HG03066 (cell line): ENCODE data around the gene ALMS1.
"Not testable (repeated sequence)": the region's sequence is repeated elsewhere in the genome, so short reads cannot be mapped to it uniquely, and the experiment has no call there.

Source experiments
- ATAC-seq: cut with Tn5 transposase; IDR thresholded peaks from one replicate; pipeline ENCODE4 v1.9.1; 2021; ENCODE audit warnings: low read depth; ENCODE audit not compliant: unreplicated experiment

ALMS1 gene, protein sequence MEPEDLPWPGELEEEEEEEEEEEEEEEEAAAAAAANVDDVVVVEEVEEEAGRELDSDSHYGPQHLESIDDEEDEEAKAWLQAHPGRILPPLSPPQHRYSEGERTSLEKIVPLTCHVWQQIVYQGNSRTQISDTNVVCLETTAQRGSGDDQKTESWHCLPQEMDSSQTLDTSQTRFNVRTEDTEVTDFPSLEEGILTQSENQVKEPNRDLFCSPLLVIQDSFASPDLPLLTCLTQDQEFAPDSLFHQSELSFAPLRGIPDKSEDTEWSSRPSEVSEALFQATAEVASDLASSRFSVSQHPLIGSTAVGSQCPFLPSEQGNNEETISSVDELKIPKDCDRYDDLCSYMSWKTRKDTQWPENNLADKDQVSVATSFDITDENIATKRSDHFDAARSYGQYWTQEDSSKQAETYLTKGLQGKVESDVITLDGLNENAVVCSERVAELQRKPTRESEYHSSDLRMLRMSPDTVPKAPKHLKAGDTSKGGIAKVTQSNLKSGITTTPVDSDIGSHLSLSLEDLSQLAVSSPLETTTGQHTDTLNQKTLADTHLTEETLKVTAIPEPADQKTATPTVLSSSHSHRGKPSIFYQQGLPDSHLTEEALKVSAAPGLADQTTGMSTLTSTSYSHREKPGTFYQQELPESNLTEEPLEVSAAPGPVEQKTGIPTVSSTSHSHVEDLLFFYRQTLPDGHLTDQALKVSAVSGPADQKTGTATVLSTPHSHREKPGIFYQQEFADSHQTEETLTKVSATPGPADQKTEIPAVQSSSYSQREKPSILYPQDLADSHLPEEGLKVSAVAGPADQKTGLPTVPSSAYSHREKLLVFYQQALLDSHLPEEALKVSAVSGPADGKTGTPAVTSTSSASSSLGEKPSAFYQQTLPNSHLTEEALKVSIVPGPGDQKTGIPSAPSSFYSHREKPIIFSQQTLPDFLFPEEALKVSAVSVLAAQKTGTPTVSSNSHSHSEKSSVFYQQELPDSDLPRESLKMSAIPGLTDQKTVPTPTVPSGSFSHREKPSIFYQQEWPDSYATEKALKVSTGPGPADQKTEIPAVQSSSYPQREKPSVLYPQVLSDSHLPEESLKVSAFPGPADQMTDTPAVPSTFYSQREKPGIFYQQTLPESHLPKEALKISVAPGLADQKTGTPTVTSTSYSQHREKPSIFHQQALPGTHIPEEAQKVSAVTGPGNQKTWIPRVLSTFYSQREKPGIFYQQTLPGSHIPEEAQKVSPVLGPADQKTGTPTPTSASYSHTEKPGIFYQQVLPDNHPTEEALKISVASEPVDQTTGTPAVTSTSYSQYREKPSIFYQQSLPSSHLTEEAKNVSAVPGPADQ (N-terminal part only)

DNA sequence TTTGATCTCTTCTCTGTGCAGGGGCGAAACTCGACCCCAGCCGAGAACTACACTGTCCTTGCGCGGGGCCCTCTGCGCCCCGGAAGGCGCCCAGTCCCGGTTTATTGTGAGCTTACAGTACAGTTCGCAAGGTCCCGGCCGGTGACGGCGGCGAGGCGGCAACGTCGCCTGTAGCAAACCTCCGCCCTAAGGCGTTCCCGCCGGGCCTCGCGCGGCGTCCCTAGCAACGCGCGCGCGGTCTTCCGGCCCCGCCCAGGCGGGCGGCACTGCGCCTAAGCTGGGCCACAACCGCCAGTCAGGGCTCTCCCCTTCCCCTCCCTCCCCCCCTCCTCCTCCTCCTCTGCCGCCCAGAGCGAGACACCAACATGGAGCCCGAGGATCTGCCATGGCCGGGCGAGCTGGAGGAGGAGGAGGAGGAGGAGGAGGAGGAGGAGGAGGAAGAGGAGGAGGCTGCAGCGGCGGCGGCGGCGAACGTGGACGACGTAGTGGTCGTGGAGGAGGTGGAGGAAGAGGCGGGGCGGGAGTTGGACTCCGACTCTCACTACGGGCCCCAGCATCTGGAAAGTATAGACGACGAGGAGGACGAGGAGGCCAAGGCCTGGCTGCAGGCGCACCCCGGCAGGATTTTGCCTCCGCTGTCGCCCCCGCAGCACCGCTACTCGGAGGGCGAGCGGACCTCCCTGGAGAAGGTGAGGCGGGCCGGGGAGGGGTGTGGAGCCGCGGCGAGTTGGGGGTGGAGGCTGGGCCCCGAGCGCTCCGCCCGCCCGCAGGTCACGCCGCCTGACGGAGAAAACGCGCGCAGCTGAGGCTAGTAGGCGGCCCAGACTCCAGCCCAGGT, at the start of gene ALMS1:
TSS of gene ALMS1 (plus strand) at position 333 of the 838 bp plus-strand sequence. CDS start at position 366, 33 bp downstream.
- ATAC-seq, result peak; percentile 78

GRCh38 chr2:73337828-73338227, 47.8 kb upstream of the ALMS1 start:
- no peak for ATAC-seq

DNA sequence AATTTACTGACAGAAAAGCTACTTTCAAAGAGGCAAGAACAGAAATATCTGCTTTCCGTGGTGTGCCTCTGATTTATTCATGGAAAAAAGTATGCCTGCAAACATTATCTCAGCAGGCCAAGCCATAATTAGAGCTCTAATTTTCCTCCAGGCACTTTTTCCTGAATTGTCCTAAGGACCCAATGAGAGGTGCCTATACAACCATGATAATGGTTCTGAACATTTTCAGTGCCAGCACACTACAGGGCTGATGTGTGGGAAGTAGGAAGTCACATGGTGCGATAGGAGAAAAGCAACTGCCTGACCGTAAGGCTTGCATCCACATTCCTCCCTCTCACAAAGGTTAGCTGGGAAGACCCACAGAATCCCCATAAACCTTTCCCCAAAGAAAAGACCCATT, 46.4 kb upstream of the ALMS1 start:
- ATAC-seq, result no peak

DNA sequence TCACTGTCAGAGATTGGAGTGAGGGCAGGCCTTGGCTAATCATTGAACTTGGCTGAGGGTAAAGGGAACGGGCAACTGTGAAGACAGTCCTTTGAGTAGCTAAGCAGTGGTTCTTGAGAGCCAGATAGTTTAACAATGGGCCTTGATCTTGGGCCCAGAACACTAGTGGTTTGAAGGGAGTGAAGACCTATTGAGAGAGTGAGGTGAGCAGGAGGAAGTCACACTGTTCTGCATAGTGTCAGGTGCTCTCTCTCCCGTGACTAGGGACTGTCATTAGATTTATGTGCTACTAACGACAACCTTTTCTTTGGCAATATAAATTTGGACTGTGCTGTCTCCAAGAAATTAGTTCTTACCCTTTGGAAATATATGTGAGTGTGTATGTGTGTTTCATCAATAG, 44.6 kb upstream of the ALMS1 start:
- ATAC-seq, result no peak

DNA sequence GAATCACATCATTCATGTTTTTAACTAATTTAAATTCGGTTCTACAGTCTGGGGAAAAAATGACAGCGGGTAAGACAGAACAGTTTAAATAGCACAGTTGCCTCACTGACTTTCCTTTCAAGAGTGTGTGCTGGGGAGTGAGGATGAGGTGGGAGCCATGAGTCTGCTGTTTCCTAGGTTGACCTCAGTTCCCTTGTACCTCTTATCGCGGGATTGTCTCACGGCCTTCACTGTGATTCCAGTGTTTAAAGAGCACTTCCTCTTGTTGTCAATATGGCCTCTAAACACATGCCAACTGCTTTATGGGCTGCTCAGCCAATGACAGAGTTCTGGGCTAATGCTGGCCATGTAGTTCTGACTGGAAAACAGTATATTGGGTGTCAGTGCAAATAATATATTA, 41.6 kb upstream of the ALMS1 start:
- ATAC-seq, result no peak

DNA sequence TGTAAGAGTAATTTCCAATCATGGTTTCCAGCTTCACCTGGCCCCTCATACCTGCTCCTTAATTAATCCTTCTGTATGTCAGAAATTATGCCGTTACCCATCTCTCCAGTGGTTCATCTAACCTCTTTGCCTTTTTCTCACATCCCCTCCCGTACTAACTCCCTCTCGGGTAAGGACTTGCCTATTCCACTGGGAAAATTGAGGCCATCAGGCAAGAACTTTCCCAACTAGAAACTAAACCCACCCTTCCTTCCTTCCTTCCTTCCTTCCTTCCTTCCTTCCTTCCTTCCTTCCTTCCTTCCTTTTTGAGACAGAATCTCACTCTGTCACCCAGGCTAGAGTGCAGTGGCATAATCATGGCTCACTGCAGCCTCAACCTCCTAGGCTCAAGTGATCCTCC, 40.9 kb upstream of the ALMS1 start:
- ATAC-seq, result not testable (repeated sequence)

- no peak for ATAC-seq
Observed at GRCh38 chr2:73350035-73350691, 35.5 kb upstream of the ALMS1 start.

GRCh38 chr2:73356097-73356496, 29.5 kb upstream of the ALMS1 start:
- no peak for ATAC-seq

GRCh38 chr2:73359915-73360697, 25.5 kb upstream of the ALMS1 start:
- no peak for ATAC-seq

DNA sequence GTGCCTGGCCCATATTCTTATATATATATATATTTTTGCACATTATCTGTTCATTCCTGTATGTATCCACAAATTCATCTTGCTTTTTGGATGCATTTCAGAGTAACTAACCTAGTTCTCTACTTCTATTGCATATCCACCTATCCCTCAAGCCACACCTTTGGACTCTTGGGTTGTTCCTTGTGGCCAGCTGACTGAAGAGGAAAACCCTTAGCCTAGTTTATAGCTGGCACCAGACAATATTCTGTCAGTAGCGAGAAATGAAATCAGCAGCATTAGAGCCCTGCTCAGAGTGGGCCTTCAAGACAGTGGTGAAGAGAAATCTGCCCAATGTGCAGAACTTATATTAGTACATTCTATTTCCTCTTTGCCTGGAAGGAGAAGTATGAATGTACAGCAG, 19.6 kb upstream of the ALMS1 start:
- ATAC-seq, result no peak

DNA sequence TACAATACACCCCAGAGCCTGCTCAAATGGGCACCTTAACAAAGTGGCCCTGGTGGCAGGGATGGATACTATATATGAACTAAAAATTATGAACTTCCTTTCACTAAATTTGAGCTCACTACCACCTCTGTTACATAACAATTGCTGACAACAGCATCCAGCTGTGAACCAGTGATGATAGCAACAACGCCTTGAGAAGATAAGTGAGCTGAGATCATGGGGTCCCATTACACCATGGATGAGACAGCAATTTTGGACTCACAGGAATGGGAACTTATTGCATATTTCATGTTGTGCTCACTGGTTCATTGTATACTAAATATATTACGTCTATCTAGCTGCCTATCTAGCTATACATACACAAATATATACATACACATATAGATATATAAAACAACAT, 16.9 kb upstream of the ALMS1 start:
- ATAC-seq, result no peak

DNA sequence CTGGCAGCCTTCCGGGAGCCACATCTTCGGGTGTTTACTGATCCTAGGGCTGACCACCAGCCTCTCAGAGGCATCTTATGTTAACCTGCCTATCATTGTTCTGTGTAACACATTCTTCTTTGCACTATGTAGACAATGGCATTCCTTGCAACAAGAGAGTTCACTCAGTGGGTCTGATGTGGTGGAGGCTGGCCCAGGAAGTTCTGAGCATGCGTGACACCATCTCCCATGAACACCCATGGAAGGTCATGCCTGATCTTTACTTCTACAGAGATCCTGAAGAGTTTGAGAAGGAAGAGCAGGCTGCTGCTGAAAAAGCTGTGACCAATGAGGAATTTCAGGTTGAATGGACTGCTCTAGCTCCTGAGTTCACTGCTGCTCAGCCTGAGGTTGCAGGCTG, 15.3 kb upstream of the ALMS1 start:
- ATAC-seq, result no peak

GRCh38 chr2:73373344-73373743, 12.3 kb upstream of the ALMS1 start:
- no peak for ATAC-seq

DNA sequence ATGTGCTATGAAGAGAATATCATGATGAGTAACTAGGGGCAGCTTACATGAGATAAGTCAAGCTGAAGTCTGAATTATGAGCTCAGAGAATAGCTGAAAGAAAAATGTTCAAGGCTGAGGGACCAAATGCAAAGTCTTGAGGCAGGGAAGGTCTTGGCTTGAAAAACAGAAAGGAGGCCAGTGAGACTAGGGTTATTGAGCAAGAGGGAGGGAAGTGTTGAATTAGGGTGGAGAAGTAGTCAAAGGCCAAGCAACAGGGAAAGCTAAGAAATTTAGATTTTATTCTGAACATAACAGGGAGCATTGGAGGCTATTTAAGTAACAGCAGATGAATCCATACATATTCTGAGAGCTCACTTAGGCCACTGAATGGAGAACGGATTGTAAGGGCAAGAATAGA, 11.4 kb upstream of the ALMS1 start:
- ATAC-seq, result no peak

DNA sequence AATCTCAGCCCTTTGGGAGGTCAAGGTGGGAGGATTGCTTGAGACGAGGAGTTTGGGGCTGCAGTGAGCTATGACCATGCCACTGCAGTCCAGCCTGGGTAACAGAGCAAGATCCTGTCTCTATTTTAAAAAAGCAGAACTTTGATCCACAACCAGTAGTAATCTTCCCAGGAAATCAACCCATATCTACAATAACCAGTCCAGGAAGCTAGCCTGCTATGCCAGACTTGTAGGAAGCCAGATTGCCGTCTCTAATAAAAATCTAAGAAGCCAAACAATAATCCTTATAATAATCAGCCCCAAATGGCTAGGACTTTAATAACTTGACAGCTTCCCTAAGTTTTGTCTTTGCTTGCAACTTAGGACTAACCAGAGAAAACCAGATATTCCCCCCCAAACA, 9.0 kb upstream of the ALMS1 start:
- ATAC-seq, result no peak

DNA sequence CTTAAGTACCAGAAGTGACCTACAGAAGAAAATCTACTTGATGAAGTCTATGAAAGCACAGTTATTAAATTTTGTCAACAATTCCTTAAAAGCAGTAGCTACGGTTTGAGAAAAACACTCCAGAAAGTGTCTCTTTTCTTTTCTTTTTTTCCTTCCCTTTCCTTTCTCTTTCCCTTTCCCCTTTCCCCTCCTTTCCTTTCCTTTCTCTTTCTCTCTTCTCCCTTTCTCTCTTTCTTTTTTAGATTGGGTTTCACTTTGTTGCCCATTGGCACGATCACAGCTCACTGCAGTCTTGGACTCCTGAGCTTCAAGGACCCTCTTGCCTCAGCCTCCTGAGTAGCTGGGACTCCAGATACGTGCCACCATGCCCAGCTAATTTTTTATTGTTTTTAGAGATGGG, 2.6 kb upstream of the ALMS1 start:
- ATAC-seq, result no peak

DNA sequence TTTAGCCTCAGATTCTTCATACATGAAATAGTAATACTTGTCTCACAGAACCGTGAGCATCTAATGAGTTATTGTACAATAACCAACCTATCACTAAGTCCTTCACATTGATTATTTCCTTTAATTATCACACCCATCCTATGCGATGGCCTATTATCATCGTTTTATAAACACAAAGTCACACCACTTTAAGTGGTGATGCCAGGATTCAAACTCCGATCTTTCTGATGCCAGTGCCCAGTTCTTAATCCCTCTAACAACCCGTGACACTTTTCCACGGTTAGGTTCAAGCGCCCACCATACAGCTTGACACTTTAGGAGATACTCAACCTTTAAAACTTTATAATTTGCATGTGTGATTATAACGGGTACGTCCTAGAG, 523 bp upstream of the ALMS1 start:
- ATAC-seq, result no peak

DNA sequence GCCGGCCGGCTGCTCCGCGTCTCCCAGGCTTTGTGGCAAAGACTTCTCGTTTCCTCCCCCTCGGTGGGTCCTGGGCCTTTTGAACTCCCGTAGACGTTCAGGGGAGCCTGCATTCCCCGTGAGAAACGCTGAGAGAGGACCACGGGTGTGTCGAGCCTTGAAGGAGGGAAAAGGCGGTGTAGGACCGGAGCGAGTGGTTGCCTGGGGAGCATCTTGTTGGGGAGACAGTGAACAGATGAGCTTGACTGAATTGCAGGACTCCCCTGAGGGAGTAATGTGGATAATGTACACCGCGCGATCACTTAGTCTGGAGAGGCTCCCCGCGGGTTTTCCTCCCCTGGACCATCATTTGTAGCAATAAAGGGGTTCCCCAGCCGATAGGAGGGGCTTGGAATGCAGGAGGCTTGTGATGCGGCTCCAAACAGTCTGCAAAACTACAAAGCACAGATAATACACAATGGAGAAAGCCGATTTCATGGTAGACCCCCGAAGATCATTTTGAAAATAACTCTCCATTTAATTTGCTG, 769 bp downstream of the ALMS1 start:
- peak; percentile 9 for ATAC-seq
